HCT116 (cell line): Measurements from ENCODE around the gene EIF4E3. TPM values are rescaled to one million over a fixed set of nuclear protein-coding genes. Genes with fewer than 3 reads are reported as not detected.

Experiments used
- ATAC-seq: fragments of 200-7000 bp; cut with Tn5 transposase; 2 replicates; pipeline ENCODE4 v1.9.1; 2020; ENCODE audit warnings: mild to moderate bottlenecking, moderate library complexity
- BruUV-seq: library from RNA; stranded (reverse); fragments of 400-500 nt; replicated peaks from 2 replicates; lab custom pipeline; 2021; lab: Mats Ljungman, UMichigan
- CTCF ChIA-PET: fragments of 300-600 bp; sonication (Branson Sonifier 250); formaldehyde crosslinking; loops from one replicate; lab custom pipeline; 2021; ENCODE audit warnings: antibody characterized with exemption; lab: Charles Lee
- POLR2A ChIA-PET: fragments of 300-600, 350-600 bp; sonication (Branson Sonifier 250); formaldehyde crosslinking; loops from one replicate; lab custom pipeline; 2021; ENCODE audit warnings: antibody characterized with exemption; lab: Charles Lee
- RAD21 ChIA-PET, 2 experiments: fragments of 300-600 bp; sonication (Branson Sonifier 250); formaldehyde crosslinking; loops; one replicate each; lab custom pipeline; 2023; ENCODE audit warnings: low total read pairs in 2 of 2; ENCODE audit not compliant: uncharacterized antibody in 2 of 2, unreplicated experiment in 2 of 2, low non-redundant PET in 1 of 2; lab: Charles Lee
- DNase-seq: peaks from one replicate; pipeline ENCODE4 v3.0.0-alpha.2; 2010; ENCODE audit warnings: low read depth, low spot score
- H2AFZ ChIP-seq: fragments of 200-600 bp; shearing (Covaris generic), sonication (generic); 2 replicates; pipeline ENCODE4 v1.6.1; 2017; ENCODE audit warnings: low read depth, mixed run types, mixed read lengths, antibody characterized with exemption, low read length; ENCODE audit not compliant: poor library complexity, severe bottlenecking
- H3K27ac ChIP-seq: 2 replicates; pipeline ENCODE4 v1.5.1; 2012; ENCODE audit warnings: low read depth, low read length
- H3K27me3 ChIP-seq: fragments of 200-600 bp; sonication (generic); 2 replicates; pipeline ENCODE4 v1.6.1; 2016; ENCODE audit warnings: mixed run types, low read length, mixed read lengths; ENCODE audit not compliant: insufficient read depth
- H3K36me3 ChIP-seq, 2 experiments: fragments of 200-500 bp in 1 of 2; fragments of 200-600 bp in 1 of 2; sonication (Bioruptor generic) in 1 of 2; sonication (generic) in 1 of 2; 2 replicates each; pipeline versions ENCODE4 v1.5.1 to v1.6.1; 2014 to 2016; ENCODE audit warnings: low read length in 2 of 2, inconsistent platforms in 1 of 2, mixed read lengths in 1 of 2, mixed run types in 1 of 2; ENCODE audit not compliant: insufficient read depth in 2 of 2, control insufficient read depth in 1 of 2
- H3K4me1 ChIP-seq, 2 experiments: fragments of 200-600 bp in 1 of 2; sonication (generic) in 1 of 2; 2 replicates each; pipeline versions ENCODE4 v1.5.1 to v1.6.1; 2012 to 2017; ENCODE audit warnings: low read length in 2 of 2, inconsistent platforms in 1 of 2, mild to moderate bottlenecking in 1 of 2, mixed read lengths in 1 of 2, mixed run types in 1 of 2, moderate library complexity in 1 of 2; ENCODE audit not compliant: insufficient read depth in 2 of 2, control insufficient read depth in 1 of 2
- H3K4me2 ChIP-seq: fragments of 200-600 bp; sonication (generic); 2 replicates; pipeline ENCODE4 v1.6.1; 2017; ENCODE audit warnings: mixed run types, low read length, mixed read lengths
- H3K4me3 ChIP-seq, 2 experiments: fragments of 200-600 bp in 1 of 2; sonication (generic) in 1 of 2; replicated peaks in 1 of 2; 2 replicates each; pipeline ENCODE4 v1.5.1; 2011 to 2016; ENCODE audit warnings: low read length in 2 of 2, control low read depth in 1 of 2, low read depth in 1 of 2, mild to moderate bottlenecking in 1 of 2, mixed read lengths in 1 of 2, mixed run types in 1 of 2
- H3K79me2 ChIP-seq: fragments of 200-600 bp; sonication (generic); 2 replicates; pipeline ENCODE4 v1.6.1; 2017; ENCODE audit warnings: mild to moderate bottlenecking, mixed run types, low read length, moderate library complexity, mixed read lengths; ENCODE audit not compliant: insufficient read depth
- H3K9ac ChIP-seq: fragments of 200-600 bp; sonication (generic); 2 replicates; pipeline ENCODE4 v1.6.1; 2016; ENCODE audit warnings: low read length, mixed read lengths
- H3K9me2 ChIP-seq: fragments of 200-600 bp; sonication (generic), shearing (Covaris generic); 2 replicates; pipeline ENCODE4 v1.6.1; 2017; ENCODE audit warnings: mixed run types, mild to moderate bottlenecking, moderate library complexity; ENCODE audit not compliant: insufficient read depth
- H3K9me3 ChIP-seq, 2 experiments: fragments of 200-500 bp in 1 of 2; fragments of 200-600 bp in 1 of 2; sonication (Bioruptor generic) in 1 of 2; sonication (generic) in 1 of 2; 2 replicates each; pipeline ENCODE4 v1.6.1; 2014 to 2017; ENCODE audit warnings: low read length in 2 of 2, mixed read lengths in 2 of 2, inconsistent platforms in 1 of 2, low read depth in 1 of 2, mild to moderate bottlenecking in 1 of 2, mixed run types in 1 of 2, moderate library complexity in 1 of 2; ENCODE audit not compliant: control insufficient read depth in 1 of 2, insufficient read depth in 1 of 2
- H4K20me1 ChIP-seq: fragments of 200-600 bp; sonication (generic), shearing (Covaris generic); 2 replicates; pipeline ENCODE4 v1.6.1; 2017; ENCODE audit warnings: mixed run types, mild to moderate bottlenecking, moderate library complexity; ENCODE audit not compliant: insufficient read depth
- CEBPB ChIP-seq: IDR thresholded peaks from 2 replicates; pipeline ENCODE4 v1.6.1; 2012; ENCODE audit warnings: low read depth
- EGR1 ChIP-seq: IDR thresholded peaks from 2 replicates; pipeline ENCODE4 v1.6.1; 2012; ENCODE audit warnings: low read depth
- ELF1 ChIP-seq: IDR thresholded peaks from 2 replicates; pipeline ENCODE4 v1.6.1; 2012; ENCODE audit warnings: low read depth, borderline replicate concordance
- EZH2 ChIP-seq: fragments of 200-600 bp; sonication (generic); IDR thresholded peaks from 2 replicates; pipeline ENCODE4 v1.6.1; 2017; ENCODE audit warnings: antibody characterized with exemption, mixed run types
- FOSL1 ChIP-seq: IDR thresholded peaks from 2 replicates; pipeline ENCODE4 v1.6.1; 2012; ENCODE audit warnings: low read depth
- JUND ChIP-seq: IDR thresholded peaks from 2 replicates; pipeline ENCODE4 v1.6.1; 2012
- POLR2A ChIP-seq: IDR thresholded peaks from 2 replicates; pipeline ENCODE4 v1.7.0; 2011; ENCODE audit warnings: borderline replicate concordance; ENCODE audit not compliant: insufficient read depth, insufficient read length; ENCODE audit errors: extremely low read depth
- POLR2AphosphoS5 ChIP-seq: IDR thresholded peaks from 2 replicates; pipeline ENCODE4 v1.6.1; 2011; ENCODE audit warnings: mild to moderate bottlenecking, low read depth, low read length, moderate library complexity
- RAD21 ChIP-seq: IDR thresholded peaks from 2 replicates; pipeline ENCODE4 v1.6.1; 2012; ENCODE audit warnings: low read depth, mild to moderate bottlenecking
- SIN3A ChIP-seq: IDR thresholded peaks from 2 replicates; pipeline ENCODE4 v1.6.1; 2012; ENCODE audit warnings: low read depth
- SP1 ChIP-seq: IDR thresholded peaks from 2 replicates; pipeline ENCODE4 v1.6.1; 2012; ENCODE audit warnings: low read depth
- ZNF274 ChIP-seq: fragments of 200-500 bp; sonication (Bioruptor generic); IDR thresholded peaks from 2 replicates; pipeline ENCODE4 v1.6.1; 2014; ENCODE audit warnings: mild to moderate bottlenecking, low read depth, low read length, inconsistent platforms
- intact Hi-C: fragments of 100-400 bp; cut with micrococcal nuclease; formaldehyde crosslinking; loops from 2 replicates; pipeline ENCODE4 v1.10.0; 2022
- total RNA-seq: library from RNA; stranded (reverse); gene quantifications from one replicate; pipeline ENCODE4 v1.2.1, GENCODE V29; 2021; ENCODE audit not compliant: unreplicated experiment
- TF ChIP-seq, protein P1 (sequence below): IDR thresholded peaks from 2 replicates; pipeline ENCODE4 v1.6.1; 2011; ENCODE audit warnings: mild to moderate bottlenecking, low read length, moderate library complexity; ENCODE audit not compliant: insufficient replicate concordance; ENCODE audit errors: extremely low read depth
- TF ChIP-seq, protein P2 (sequence below): IDR thresholded peaks from 2 replicates; pipeline ENCODE4 v1.6.1; 2012; ENCODE audit warnings: low read depth
- TF ChIP-seq, protein P3 (sequence below), 3 experiments: fragments of 200-600 bp in 1 of 3; sonication (generic) in 1 of 3; IDR thresholded peaks in 2 of 3; conservative IDR thresholded peaks in 1 of 3; 2 replicates each; pipeline ENCODE4 v1.5.1; 2012 to 2017; ENCODE audit warnings: low read depth in 2 of 3, low read length in 2 of 3, antibody characterized with exemption in 1 of 3, borderline replicate concordance in 1 of 3, control low read depth in 1 of 3, mild to moderate bottlenecking in 1 of 3, mixed read lengths in 1 of 3, mixed run types in 1 of 3, moderate library complexity in 1 of 3; ENCODE audit not compliant: insufficient read depth in 1 of 3

Gene EIF4E3
- total RNA-seq, 1 experiment from 2014 or later: 6.0 TPM

DNA sequence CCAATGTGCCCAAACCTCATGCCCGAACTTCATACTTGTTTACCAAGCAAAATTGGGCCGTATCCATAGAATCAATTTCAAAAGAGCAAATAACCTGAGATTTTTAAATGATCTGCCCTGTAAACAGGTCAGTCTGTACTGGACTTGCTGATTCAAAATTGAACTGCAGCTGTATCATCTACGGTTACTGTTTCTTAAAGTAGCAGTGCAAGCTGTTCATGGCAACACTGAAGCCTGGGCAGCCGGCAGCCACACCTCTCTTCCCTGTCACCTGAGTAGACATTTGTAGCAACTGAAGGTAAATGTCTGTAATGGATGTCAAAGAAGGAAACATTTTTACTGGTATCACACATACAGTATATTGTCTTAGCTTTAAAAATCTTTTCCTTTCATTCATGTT lies 10.6 kb downstream of the EIF4E3 start (continued):
- TF ChIP-seq, protein P1, sequence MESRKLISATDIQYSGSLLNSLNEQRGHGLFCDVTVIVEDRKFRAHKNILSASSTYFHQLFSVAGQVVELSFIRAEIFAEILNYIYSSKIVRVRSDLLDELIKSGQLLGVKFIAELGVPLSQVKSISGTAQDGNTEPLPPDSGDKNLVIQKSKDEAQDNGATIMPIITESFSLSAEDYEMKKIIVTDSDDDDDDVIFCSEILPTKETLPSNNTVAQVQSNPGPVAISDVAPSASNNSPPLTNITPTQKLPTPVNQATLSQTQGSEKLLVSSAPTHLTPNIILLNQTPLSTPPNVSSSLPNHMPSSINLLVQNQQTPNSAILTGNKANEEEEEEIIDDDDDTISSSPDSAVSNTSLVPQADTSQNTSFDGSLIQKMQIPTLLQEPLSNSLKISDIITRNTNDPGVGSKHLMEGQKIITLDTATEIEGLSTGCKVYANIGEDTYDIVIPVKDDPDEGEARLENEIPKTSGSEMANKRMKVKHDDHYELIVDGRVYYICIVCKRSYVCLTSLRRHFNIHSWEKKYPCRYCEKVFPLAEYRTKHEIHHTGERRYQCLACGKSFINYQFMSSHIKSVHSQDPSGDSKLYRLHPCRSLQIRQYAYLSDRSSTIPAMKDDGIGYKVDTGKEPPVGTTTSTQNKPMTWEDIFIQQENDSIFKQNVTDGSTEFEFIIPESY: no peak
- TF ChIP-seq CEBPB: no peak

DNA sequence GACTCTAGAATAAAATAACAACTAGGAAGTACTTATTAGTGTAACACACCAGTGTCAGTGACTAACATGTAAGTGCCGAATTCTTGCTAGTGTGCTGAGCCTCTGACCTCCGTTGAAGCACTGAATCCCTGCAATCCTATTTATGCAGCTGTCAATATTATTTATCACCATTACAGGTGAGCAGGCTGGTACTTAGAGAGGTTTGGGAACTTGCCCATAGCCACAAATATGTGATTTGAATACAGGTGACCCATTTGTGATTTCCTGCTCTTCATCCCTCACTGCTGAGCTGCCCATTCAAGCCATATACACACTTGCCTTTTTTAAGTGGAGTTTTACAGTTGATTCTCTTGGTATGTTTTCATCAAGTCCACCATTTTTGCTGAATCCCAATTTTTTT lies 12.2 kb downstream of the EIF4E3 start:
- no peak overlapping the region for H3K9ac ChIP-seq
- intact Hi-C loops: loop anchor here (5.0 to 10.0 kb wide), 3 partner anchors 212 to 1374 kb away; no protein-coding TSS in a partner anchor
- no peak overlapping the region for H3K4me3 ChIP-seq
- H3K27me3 ChIP-seq: no peaks in the 10 kb centered on the region
- no peaks in the 10 kb centered on the region for H4K20me1 ChIP-seq
- BruUV-seq: no TSS peak
- H3K4me2 ChIP-seq: no peak overlapping the region
- no peak overlapping the region for H2AFZ ChIP-seq
- no peaks in the 10 kb centered on the region for H3K4me1 ChIP-seq
- ATAC-seq (no peak), DNase-seq (no peak)
- H3K27ac ChIP-seq: no peak overlapping the region
- no peaks in the 10 kb centered on the region for H3K36me3 ChIP-seq
- ChIA-PET POLR2A (no interaction called here), RAD21 (no interaction called here), CTCF (no interaction called here)
- H3K9me3 ChIP-seq: no peaks in the 10 kb centered on the region
- H3K79me2 ChIP-seq: no peaks in the 10 kb centered on the region
- TF ChIP-seq, protein P2, sequence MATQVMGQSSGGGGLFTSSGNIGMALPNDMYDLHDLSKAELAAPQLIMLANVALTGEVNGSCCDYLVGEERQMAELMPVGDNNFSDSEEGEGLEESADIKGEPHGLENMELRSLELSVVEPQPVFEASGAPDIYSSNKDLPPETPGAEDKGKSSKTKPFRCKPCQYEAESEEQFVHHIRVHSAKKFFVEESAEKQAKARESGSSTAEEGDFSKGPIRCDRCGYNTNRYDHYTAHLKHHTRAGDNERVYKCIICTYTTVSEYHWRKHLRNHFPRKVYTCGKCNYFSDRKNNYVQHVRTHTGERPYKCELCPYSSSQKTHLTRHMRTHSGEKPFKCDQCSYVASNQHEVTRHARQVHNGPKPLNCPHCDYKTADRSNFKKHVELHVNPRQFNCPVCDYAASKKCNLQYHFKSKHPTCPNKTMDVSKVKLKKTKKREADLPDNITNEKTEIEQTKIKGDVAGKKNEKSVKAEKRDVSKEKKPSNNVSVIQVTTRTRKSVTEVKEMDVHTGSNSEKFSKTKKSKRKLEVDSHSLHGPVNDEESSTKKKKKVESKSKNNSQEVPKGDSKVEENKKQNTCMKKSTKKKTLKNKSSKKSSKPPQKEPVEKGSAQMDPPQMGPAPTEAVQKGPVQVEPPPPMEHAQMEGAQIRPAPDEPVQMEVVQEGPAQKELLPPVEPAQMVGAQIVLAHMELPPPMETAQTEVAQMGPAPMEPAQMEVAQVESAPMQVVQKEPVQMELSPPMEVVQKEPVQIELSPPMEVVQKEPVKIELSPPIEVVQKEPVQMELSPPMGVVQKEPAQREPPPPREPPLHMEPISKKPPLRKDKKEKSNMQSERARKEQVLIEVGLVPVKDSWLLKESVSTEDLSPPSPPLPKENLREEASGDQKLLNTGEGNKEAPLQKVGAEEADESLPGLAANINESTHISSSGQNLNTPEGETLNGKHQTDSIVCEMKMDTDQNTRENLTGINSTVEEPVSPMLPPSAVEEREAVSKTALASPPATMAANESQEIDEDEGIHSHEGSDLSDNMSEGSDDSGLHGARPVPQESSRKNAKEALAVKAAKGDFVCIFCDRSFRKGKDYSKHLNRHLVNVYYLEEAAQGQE: no peak
- TF ChIP-seq, protein P1: no peak
- TF ChIP-seq SIN3A: no peak
- TF ChIP-seq POLR2A: no peak
- no peak for TF ChIP-seq RAD21
- no peak for TF ChIP-seq JUND
- no peak for TF ChIP-seq ZNF274
- TF ChIP-seq, protein P3, sequence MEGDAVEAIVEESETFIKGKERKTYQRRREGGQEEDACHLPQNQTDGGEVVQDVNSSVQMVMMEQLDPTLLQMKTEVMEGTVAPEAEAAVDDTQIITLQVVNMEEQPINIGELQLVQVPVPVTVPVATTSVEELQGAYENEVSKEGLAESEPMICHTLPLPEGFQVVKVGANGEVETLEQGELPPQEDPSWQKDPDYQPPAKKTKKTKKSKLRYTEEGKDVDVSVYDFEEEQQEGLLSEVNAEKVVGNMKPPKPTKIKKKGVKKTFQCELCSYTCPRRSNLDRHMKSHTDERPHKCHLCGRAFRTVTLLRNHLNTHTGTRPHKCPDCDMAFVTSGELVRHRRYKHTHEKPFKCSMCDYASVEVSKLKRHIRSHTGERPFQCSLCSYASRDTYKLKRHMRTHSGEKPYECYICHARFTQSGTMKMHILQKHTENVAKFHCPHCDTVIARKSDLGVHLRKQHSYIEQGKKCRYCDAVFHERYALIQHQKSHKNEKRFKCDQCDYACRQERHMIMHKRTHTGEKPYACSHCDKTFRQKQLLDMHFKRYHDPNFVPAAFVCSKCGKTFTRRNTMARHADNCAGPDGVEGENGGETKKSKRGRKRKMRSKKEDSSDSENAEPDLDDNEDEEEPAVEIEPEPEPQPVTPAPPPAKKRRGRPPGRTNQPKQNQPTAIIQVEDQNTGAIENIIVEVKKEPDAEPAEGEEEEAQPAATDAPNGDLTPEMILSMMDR (IDR thresholded peaks at IDR 0.05 in 2 of 3, conservative IDR thresholded peaks at IDR 0.05 in 1 of 3; ENCODE audit: borderline replicate concordance in 1 of 3, insufficient read depth in 1 of 3, low read depth in 2 of 3, low read length in 2 of 3): no peak
- no peak for TF ChIP-seq ELF1
- TF ChIP-seq POLR2AphosphoS5: no peak
- no peak for TF ChIP-seq EGR1
- no peak for TF ChIP-seq FOSL1
- no peak for TF ChIP-seq EZH2
- TF ChIP-seq SP1: no peak
- H3K9me2 ChIP-seq: no peaks in the 10 kb centered on the region
